IPS DF 19.7 (cell line): Measurements from ENCODE around the gene SMIM24.
A peak's percentile ranks its signal among the peaks of the same experiment; 100 is the strongest.
"Not testable (repeated sequence)": the region's sequence is repeated elsewhere in the genome, so short reads cannot be mapped to it uniquely, and the experiment has no call there.

ENCODE experiments used
- DNase-seq: peaks from one replicate; pipeline ENCODE4 v3.0.0-alpha.2; 2013; ENCODE audit warnings: low read depth, low spot score

SMIM24 gene

DNA sequence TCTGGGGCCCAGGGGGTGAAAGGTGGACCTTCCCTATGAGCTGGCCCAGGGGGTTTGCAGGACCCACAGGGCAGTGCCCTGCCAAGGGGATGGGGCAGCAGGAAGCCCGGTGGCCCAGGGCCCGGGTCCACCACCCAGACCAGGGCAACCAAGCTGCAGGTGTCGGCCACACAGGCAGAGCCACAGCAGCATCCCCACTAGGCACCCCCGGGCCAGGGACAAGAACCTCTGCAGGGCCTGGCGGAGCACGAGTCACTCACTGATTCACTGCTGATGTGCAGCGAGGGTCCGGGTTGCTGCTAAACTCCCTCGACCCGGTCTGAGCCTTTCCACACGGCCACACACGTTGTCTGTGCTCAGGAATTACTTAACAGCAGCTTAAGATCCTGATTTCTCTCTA is 34.6 kb upstream of the SMIM24 start:
- no peak for DNase-seq

DNA sequence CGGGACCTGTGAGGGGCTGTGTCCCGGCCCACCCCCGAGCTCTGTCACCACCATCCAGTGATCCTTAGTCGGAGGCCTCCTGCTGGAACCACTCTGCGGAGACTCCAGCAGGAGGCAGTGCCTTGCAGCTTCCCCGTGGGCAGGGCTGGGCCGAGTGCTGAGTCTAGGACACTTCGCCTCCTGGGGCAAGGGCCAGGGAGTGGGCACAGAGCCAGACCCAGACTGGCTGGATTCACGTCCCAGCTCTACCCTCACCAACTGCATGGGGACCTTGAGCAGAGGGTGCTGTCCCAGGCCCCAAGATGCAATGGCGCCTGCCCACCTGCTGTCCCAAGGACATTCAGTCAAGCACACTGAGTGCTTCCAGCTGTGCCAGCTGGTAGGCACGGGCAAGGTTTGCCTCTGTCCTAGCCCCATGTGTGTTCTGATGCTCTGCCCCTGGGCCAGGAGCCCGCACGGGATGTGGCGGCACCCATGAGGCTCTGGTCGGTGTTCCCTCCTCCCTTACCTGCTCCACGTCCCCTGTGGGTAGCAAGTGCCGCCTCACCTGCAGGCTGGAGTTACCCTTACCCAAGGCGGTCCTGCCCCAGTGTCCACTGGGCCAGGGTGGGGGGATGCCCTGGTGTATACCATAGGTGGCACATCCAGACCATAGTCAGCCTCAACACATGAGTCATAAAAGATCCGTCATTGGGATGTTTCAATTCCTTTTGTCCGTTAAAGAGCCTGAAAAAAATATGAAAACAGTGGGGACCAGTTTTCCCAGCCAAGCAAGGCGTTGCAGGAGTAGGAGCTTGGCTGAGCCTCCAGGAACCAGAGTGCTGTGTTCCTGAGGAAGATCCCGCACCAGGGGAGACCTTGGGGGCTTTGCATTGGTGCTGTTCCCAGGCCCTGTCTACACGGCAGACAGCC is 33.2 kb upstream of the SMIM24 start:
- DNase-seq = no peak

DNA sequence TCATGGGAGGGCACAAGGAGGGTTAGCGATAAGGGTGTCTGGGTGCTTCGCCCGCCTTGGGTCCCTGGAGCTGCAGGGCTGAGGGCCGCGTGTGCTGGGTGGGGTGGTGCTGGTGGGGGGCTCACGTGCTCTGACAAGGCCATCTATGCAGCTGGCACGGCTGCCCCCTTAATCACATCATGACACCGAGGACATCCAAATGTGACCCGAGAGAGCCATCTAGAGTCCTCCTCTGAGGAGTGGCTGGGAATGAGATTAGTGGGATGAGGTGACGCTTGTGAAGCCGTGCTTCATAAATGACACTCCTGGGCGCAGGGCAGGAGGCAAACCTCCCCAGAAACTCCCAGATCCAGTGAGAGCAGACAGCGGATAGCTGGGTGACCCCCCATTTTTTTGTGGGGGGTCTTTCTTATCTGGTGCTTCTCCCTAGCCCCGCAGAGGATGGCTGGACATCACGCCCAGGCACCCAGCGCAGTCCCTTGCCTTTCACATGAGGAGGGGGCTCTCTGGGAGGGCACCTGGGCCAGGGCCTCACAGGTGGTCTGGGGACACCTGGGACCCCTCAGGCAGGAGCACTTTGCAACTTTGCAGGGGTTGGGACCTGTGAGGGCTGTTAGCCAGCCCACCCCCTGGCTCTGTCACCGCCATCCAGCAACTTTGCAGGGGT is 32.4 kb upstream of the SMIM24 start:
- DNase-seq = no peak

DNA sequence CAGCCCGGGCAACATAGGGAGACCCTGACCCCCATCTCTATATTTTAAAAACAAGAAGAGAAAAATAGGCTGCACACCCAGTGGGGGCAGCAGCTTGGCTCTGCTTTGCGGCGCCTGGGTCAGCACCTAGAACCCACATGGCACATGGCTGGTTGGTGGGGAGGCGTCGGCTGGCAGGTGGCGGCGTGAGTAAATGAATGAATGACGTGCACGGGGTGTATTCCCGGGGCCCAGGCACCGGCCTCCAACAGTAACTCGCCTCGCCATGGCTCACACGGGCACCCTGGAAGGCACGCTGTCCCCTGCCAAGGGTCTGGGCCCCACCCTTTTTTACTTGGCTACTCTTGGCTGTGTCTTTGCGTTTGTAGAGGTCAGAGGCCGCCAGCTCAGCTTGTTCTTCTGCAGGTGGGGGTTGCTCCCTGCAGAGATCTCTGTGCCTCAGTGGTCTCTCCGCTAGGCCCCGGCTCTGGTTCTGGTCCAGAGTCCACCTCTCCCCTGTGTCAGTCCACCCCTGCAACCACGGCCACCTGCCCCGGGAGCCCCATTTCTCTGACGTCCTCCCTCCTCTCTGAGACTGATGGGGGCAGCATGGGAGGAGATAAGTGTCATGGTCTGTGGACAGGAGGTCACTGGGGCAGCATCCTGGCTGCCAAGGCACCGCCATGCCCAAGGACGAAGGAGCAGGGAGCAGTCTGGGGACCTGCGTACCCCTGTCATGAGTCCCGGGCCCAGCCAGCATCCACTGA is 31.4 kb upstream of the SMIM24 start:
- DNase-seq = no peak

DNA sequence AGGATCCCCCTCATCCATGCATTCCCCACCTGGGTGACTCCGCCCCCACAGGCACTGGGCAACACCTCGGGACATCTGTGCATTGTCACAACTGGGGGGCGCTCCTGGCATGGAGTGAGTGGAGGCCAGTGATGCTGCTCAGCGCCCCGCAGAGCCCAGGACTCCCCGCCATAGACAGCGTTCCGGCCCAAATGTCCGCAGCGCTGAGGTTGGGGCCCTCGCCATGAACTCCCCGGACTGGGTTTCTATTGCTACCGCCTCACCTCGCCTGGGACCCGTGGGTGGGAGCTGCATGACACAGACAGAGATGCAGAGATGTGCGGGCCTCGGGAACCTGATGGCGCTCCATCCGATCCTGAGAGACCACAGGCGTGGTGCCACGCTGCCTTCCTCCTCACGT is 30.4 kb upstream of the SMIM24 start:
- DNase-seq = no peak

DNA sequence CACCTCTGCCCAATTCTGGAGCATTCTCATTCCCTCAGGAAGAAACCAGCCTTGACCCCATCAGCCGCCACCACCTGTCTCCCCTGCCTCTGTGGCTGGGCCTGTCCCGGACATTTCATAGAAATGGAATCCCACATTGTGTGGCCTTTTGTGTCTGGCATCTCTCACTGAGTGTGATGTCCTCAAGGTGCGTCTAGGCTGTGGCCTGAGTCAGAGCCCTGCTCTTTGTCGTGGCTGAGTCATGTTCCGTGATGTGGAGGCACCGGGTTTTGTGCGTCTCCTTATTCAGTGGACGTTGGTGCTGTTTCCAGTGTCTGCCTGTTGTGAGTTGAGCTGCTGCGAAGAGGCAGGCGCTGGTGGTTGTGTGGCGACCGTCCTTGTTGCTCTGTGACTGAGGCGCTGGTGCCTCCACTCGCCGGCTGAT is 29.3 kb upstream of the SMIM24 start:
- no peak for DNase-seq

DNA sequence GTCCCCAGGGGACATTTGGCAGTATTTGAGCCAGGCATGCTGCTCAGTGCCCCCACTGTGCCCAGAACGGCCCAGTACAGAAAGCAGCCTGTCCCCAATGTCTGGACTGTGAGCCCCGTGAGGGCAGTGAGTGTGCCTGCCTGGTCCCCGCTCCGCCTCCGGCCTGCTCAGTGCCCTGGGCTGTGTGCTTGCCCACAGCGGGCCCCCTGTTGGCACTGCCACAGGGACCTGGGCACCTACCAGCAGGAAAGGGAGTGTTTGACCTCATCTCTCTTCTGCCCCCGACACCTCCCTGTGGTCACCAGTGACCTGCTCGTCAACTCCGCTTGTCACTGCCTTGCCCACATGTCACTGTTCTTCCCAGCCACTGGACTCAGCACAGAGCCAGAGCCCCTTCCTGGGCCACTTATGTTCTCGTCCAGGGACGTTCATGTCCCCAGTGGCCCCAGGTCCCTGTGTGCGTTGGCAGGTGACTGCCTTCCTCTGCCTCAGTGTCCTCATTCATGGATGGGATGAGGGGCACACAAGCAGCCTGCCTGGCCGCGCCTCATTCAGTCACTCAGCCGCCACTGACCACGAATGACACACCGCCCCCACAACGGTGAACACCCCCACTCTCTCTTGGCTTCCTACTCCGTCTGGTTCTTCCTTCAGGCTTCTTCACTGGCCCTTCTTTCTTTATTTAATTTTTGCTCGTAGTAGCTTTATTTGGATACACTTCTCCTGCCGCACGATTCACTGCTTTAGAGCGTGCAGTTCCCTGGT is 28.6 kb upstream of the SMIM24 start:
- no peak for DNase-seq

DNA sequence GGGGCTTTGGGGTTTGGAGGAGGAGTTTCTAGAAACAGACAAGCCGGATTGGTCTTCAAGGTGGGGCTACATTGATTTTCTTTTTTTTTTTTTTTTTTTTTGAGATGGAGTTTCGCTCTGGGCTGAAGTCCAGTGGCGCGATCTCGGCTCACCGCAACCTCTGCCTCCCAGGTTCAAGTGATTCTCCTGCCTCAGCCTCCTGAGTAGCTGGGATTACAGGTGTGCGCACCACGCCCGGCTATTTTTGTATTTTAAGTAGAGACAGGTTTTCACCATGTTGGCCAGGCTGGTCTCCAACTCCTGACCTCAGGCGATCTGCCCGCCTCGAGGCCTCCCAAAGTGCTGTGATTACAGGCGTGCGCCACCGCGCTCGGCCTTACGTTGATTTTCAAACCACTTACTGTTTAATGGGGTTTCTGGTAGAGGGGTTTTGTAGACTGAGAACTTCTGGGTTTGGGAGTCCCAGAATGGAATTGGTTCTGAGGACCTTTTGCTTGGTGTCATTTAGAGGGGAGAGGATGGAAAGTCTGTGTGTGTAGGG is 27.9 kb upstream of the SMIM24 start:
- not testable (repeated sequence) for DNase-seq

DNA sequence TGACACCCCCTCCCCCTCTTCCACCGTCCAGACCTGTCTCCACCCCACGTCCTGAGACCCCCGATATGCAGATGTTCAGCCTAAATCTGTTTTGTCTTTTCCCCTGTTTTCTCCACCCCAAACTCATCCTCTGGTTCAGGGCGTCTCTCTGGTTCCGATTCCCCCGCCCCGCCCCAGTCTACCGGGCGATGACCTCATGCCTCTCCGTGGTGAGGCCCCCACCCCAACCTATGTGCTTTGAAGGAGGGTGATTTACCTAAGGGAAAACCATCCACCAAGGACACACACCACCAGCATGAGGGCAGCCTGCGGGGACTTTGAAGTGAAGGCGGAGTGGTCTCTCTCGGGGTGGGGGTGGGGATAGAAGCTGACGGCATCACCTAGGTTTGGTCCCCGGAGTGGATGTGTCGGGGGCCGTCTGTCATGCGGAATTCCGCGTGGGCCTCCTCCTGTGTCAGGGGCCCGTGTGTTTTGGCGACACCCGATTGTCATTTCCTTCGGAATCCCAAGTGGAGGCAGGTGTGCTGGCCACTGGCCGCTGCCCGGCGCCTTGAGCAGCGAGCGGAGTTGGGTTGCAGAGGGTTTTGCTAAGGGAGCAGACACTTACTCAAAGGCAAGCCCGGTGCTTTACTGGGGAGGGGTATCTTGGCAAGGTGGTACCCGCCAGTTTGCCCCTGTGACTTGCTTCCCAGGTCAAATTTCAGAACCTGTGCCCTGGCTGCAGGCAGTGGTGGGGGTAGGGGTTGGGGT is 27.2 kb upstream of the SMIM24 start:
- peak; percentile 30 for DNase-seq

DNA sequence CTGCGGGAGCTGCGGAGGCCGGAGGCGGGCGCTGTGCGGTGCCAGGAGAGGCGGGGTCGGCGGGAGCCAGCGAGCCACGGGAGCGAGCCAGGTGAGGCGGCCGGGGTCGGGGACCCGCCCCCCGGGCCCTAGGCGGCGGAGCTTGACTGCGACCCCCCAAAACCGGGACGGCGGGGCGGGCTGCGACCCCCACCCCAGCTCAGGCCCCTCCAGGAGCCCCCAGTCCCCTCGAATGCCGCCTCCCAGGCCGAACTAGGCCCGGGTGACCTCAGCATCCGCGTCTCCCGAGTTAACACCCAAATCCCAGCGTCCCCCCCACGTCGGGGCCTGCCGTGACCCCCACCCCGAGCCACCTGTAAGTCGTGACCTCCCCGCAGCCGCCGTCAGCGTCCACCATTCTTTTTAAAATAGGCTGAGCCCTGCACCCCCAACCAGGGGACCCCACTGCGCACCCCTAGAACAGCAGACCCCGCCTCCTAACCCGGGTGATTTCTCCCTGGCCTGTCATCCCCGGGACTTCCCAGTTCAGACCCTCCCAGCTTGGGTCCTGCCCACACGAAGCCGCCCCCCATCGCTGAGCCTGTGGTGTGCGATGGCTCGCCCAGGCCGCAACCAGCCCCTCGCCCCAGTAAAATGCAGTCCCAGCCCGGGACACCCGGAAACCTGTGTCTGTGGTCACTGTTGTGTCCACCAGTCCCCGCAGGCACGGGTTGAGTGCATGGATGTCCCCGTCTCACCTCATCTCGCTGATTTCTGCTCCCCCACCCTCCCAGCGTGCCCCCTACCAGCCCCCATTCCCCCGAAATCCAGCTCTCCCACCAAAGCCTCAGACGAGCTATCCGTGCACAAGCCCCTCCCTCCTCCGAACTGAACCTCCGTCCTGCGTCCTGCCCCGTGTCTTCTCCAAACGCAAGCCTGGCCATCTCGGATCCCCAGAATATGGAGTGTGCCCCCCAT is 26.3 kb upstream of the SMIM24 start:
- DNase-seq = no peak

DNA sequence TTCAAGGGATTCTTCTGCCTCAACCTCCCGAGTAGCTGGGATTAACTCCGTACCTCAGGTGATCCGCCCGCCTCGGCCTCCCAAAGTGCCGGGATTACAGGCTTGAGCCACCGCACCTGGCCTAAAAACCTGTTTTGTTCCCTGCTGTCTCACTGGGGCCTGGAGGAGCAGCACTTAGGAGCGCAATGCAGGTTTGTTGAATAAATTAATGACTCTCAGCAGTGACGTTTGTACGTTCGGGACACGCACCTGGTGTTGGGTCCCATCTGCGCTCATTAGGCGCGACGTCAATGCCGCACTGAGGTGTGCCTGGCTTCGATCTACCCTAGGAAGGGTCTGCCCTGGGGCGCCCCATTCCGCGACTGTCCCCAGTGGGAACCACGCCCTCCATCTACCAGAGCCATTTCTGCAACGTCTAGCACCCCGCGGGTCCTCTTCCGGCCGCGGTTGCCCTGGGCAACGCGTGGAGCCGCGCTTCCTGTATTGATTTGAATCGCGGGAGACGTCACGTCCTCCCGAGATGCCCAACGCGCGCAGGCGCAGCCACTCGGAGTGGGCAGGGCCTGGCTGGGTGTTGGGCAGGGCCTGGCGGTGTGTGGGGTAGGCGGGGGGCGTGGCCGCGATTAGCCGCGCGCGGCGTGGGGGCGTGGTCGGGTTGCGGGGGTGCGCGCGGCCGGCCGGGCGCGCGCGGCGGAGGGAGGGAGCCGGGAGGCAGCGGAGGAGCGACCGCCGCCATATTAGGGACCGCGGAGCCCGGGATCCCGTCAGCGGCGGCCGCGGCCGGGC is 25.5 kb upstream of the SMIM24 start, which contains the start of gene FZR1:
TSS of gene FZR1 (plus strand) at position 714 of the 786 bp plus-strand sequence. CDS start 16,679 bp downstream, outside the sequence.
- peak; percentile 75 for DNase-seq

DNA sequence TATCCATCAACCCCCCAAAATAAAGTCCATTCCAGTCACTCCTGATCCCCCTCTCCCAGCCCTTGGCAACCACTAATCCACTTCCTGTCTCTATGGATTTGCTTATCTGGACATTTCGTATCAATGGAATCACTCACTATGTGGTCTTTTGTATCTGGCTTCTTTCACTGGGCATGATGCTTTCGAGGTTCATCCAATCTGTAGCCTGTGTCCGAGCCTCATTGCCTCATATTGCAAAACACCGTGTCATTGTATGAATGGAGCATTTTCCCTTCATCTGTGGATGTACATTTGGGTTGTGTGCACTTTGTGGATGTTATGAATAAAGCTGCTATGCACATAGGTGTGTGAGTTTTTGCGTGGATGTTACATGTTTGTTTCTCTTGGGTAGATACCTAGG is 24.4 kb upstream of the SMIM24 start:
- no peak for DNase-seq

DNA sequence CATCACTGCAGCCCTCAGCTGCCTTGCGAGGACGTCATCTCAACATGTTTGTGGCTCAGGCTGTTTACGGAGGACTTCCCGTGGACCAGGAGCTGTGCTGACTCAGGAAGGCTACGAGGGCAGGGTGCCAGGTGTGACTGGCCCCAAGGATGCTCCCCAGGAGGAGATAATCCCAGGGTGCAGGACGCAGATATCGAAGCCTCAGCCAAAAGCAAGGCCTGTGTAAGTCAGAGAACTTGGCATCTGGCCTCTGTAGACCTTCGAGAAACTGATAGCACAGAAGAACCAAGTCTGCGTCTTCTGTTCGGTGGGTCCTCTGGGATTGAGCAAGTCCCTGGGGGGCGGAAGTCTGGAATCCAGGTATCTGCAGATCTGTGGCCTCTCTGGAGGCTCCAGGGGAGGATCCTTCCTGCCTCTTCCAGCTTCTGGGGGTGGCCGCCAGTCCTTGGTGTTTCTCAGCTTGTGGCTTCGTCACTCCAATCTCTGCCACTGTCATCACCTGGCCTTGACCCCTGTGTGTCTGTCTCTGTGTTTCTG is 22.8 kb upstream of the SMIM24 start:
- no peak for DNase-seq

DNA sequence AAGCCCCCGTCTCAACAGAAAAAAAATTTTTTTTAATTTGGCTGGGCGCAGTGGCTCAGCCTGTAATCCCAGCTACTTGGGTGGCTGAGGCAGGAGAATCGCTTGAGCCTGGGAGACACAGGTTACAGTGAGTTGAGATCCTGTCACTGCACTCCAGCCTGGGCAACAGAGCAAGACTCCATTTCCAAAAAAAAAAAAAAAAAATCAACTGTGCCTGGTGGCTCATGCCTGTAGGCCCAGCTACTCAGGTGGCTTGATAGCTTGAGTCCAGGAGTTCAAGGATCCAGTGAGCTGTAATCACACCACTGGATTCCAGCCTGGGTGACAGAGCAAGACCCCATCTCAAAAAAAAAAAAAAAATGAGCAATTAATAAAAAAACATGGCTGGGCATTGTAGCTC is 21.5 kb upstream of the SMIM24 start:
- DNase-seq = no peak

DNA sequence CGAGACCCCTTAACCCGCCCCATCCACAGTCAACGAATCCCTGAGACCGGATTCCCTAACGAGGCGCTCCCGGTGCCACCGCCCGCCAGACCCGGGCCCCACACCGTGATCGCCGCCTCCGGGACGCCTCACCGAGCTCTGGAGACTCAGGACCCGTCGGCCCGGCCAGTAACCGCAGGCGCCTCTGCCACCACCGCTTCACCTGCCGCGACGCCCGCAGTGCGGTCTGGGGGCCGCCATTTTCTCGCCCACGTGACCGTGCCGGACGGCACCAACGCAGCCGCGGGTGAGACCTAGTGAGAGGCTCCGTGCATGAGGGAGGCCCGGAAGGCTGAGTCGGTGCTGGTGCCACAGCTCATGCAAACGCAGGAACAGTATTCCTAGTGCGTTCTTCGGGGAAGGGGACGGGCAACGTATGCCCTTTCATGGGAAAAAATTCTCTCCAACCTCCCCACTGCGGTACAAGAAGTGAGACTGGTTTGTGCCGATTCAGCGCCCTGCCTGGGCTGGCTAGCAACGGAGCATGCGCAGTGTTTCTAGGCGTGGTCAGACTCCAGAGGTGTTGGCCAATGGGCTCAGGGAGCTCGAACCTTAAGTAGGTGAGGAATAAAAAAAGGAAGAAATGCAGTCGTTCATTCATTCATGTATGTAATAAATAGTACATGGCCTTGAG is 20.2 kb upstream of the SMIM24 start, which contains the start of gene DOHH:
TSS of gene DOHH (minus strand) at position 246 of the 673 bp plus-strand sequence. CDS start 3,860 bp downstream, outside the sequence.
- DNase-seq = peak; percentile 88

DNA sequence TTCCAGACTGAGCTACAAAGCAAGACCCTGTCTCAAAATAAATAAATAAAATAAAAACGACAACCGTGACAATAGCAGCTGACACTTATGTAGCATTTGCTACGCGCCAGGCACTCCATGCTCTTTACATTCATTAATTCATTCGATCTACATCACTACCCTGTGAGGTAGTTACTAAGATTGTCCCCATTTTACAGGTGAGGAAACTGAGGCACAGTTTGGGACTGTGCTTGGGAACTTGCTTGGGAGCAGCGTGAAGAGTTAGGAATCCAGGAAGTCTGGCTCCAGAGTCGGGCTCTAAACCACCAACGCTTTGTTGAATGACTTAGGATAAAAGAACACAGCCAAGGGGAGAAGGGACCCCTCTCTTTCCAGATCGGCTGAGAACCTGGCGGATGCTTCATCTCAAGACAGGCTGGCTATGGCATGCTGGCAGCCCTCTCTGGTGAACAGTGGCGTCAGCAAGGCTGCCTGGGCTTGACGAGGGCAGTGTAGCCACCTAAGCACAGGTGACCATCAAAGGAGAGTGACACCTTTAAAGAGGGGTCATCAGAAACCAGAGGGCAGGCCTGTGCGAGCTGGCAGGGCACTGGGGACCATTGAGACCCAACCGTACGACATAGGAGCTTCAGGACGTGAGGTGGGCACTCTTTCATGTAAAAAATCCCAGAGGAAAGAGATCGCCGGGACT is 19.6 kb upstream of the SMIM24 start:
- DNase-seq = no peak
